Globus pallidus (tissue), 1 donor: ENCODE results near the gene MFSD12.

ENCODE experiments used
- DNase-seq: peaks from one replicate; pipeline ENCODE4 v3.0.0-alpha.2; 2015; ENCODE audit warnings: low spot score

MFSD12 gene

DNA sequence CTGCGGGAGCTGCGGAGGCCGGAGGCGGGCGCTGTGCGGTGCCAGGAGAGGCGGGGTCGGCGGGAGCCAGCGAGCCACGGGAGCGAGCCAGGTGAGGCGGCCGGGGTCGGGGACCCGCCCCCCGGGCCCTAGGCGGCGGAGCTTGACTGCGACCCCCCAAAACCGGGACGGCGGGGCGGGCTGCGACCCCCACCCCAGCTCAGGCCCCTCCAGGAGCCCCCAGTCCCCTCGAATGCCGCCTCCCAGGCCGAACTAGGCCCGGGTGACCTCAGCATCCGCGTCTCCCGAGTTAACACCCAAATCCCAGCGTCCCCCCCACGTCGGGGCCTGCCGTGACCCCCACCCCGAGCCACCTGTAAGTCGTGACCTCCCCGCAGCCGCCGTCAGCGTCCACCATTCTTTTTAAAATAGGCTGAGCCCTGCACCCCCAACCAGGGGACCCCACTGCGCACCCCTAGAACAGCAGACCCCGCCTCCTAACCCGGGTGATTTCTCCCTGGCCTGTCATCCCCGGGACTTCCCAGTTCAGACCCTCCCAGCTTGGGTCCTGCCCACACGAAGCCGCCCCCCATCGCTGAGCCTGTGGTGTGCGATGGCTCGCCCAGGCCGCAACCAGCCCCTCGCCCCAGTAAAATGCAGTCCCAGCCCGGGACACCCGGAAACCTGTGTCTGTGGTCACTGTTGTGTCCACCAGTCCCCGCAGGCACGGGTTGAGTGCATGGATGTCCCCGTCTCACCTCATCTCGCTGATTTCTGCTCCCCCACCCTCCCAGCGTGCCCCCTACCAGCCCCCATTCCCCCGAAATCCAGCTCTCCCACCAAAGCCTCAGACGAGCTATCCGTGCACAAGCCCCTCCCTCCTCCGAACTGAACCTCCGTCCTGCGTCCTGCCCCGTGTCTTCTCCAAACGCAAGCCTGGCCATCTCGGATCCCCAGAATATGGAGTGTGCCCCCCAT is 50.7 kb downstream of the MFSD12 start:
- DNase-seq: no peak

DNA sequence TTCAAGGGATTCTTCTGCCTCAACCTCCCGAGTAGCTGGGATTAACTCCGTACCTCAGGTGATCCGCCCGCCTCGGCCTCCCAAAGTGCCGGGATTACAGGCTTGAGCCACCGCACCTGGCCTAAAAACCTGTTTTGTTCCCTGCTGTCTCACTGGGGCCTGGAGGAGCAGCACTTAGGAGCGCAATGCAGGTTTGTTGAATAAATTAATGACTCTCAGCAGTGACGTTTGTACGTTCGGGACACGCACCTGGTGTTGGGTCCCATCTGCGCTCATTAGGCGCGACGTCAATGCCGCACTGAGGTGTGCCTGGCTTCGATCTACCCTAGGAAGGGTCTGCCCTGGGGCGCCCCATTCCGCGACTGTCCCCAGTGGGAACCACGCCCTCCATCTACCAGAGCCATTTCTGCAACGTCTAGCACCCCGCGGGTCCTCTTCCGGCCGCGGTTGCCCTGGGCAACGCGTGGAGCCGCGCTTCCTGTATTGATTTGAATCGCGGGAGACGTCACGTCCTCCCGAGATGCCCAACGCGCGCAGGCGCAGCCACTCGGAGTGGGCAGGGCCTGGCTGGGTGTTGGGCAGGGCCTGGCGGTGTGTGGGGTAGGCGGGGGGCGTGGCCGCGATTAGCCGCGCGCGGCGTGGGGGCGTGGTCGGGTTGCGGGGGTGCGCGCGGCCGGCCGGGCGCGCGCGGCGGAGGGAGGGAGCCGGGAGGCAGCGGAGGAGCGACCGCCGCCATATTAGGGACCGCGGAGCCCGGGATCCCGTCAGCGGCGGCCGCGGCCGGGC is 51.6 kb downstream of the MFSD12 start, which contains the start of gene FZR1:
Gene FZR1, plus strand, starts transcription at position 714 of the 786 bp plus-strand sequence. CDS start 16,679 bp downstream, outside the sequence.
- peak; percentile 98 for DNase-seq

DNA sequence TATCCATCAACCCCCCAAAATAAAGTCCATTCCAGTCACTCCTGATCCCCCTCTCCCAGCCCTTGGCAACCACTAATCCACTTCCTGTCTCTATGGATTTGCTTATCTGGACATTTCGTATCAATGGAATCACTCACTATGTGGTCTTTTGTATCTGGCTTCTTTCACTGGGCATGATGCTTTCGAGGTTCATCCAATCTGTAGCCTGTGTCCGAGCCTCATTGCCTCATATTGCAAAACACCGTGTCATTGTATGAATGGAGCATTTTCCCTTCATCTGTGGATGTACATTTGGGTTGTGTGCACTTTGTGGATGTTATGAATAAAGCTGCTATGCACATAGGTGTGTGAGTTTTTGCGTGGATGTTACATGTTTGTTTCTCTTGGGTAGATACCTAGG is 52.7 kb downstream of the MFSD12 start:
- no peak for DNase-seq

DNA sequence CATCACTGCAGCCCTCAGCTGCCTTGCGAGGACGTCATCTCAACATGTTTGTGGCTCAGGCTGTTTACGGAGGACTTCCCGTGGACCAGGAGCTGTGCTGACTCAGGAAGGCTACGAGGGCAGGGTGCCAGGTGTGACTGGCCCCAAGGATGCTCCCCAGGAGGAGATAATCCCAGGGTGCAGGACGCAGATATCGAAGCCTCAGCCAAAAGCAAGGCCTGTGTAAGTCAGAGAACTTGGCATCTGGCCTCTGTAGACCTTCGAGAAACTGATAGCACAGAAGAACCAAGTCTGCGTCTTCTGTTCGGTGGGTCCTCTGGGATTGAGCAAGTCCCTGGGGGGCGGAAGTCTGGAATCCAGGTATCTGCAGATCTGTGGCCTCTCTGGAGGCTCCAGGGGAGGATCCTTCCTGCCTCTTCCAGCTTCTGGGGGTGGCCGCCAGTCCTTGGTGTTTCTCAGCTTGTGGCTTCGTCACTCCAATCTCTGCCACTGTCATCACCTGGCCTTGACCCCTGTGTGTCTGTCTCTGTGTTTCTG is 54.3 kb downstream of the MFSD12 start:
- DNase-seq: no peak

DNA sequence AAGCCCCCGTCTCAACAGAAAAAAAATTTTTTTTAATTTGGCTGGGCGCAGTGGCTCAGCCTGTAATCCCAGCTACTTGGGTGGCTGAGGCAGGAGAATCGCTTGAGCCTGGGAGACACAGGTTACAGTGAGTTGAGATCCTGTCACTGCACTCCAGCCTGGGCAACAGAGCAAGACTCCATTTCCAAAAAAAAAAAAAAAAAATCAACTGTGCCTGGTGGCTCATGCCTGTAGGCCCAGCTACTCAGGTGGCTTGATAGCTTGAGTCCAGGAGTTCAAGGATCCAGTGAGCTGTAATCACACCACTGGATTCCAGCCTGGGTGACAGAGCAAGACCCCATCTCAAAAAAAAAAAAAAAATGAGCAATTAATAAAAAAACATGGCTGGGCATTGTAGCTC is 55.6 kb downstream of the MFSD12 start:
- no peak for DNase-seq

DNA sequence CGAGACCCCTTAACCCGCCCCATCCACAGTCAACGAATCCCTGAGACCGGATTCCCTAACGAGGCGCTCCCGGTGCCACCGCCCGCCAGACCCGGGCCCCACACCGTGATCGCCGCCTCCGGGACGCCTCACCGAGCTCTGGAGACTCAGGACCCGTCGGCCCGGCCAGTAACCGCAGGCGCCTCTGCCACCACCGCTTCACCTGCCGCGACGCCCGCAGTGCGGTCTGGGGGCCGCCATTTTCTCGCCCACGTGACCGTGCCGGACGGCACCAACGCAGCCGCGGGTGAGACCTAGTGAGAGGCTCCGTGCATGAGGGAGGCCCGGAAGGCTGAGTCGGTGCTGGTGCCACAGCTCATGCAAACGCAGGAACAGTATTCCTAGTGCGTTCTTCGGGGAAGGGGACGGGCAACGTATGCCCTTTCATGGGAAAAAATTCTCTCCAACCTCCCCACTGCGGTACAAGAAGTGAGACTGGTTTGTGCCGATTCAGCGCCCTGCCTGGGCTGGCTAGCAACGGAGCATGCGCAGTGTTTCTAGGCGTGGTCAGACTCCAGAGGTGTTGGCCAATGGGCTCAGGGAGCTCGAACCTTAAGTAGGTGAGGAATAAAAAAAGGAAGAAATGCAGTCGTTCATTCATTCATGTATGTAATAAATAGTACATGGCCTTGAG is 56.8 kb downstream of the MFSD12 start, which contains the start of gene DOHH:
Gene DOHH, minus strand, starts transcription at position 246 of the 673 bp plus-strand sequence. CDS start 3,860 bp downstream, outside the sequence.
- DNase-seq: peak; percentile 96

DNA sequence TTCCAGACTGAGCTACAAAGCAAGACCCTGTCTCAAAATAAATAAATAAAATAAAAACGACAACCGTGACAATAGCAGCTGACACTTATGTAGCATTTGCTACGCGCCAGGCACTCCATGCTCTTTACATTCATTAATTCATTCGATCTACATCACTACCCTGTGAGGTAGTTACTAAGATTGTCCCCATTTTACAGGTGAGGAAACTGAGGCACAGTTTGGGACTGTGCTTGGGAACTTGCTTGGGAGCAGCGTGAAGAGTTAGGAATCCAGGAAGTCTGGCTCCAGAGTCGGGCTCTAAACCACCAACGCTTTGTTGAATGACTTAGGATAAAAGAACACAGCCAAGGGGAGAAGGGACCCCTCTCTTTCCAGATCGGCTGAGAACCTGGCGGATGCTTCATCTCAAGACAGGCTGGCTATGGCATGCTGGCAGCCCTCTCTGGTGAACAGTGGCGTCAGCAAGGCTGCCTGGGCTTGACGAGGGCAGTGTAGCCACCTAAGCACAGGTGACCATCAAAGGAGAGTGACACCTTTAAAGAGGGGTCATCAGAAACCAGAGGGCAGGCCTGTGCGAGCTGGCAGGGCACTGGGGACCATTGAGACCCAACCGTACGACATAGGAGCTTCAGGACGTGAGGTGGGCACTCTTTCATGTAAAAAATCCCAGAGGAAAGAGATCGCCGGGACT is 57.5 kb downstream of the MFSD12 start:
- no peak for DNase-seq

DNA sequence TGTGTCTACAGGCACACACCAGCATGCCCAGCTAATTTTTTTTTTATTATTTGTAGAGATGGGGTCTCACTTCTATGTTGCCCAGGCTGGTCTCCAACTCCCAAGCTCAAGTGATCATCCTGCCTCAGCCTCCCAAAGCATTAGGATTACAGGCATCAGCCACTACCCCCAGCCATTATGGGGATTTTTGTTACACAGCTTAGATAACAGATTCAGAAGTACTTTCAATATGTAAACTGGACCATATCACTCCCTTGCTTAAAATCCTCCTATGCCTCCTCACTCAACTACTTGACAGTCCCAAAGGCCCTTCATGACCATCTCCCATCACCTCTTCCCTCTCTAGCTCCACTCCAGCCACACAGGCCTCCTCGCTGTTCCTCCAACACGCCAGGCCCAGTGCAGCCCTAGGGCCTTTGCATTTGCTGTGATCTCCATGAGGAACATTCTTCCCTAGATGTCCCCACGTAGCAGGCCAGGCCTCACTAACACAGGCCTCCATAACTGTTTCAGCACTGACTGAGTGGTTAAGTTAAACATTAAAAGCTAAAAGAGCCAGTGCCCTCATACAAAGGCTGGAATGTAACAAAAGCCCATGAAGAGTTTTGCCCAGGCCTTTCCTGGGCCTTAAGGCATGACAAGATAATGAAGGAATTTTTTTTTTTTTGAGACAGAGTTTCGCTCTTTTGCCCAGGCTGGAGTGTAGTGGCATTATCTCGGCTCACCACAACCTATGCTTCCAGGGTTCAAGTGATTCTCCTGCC is 59.4 kb downstream of the MFSD12 start:
- DNase-seq: no peak

DNA sequence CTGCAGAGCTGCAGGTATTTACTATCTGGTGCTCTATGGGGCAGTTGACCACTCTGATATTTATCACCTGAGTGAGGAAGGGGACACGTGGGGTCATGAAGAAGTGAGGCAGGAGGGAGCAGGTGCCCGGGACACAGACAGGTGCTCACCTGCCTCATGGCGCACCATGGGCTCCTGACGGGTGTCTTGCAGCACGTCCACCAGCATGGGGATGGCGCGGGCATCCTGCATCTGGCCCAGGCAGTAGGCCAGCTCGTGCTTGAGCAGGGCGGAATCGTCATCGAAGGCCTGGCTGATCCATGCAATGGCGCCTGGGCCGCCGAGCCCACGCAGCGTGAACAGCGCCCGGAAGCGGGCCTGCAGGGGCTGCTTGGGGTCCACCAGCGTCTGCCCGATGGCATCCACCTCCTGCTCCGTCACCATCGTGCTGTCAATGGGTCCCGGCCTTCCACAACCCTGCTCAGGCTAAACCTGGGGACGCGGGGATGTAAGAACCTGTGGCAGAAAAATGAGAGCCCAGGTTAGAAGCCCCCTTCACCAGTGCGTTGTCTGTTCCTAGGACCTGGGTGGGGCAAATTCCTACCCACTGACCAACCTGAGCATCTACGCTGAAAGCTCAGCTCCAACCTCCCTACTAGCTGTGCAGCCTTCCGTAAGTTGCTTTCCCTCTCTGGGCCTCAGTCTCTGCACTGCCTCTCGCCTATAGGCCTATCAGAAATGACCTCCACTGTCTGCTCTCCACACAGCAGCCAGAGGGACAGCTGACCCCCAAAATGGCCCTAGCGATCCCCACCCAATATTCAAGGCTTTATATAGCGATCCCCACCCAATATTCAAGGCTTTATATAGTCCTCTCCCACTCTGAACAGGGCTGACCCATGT is 60.8 kb downstream of the MFSD12 start:
- DNase-seq: no peak

DNA sequence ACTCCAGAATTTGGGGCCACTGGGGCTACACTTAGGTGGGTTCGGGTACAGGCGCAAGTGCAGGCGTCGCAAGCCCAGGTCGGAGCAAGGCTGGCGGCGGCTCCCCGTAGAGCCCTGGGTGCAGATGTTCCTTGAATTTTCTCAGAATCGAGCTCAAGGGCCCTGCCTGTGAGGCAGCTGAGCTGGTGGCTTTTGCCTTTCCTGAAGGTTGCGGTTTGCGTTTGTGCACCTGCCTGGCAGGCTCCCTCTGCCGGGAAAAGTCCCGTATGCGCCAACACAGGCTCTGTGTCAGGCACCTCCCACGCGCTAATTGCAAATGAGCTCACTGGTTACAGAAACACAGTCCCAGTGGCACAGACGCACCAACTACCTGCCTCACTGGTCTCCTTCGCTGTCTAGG is 62.8 kb downstream of the MFSD12 start:
- DNase-seq: no peak
